ENCODE measurements around the gene PDGFB.

The PDGFB gene

DNA sequence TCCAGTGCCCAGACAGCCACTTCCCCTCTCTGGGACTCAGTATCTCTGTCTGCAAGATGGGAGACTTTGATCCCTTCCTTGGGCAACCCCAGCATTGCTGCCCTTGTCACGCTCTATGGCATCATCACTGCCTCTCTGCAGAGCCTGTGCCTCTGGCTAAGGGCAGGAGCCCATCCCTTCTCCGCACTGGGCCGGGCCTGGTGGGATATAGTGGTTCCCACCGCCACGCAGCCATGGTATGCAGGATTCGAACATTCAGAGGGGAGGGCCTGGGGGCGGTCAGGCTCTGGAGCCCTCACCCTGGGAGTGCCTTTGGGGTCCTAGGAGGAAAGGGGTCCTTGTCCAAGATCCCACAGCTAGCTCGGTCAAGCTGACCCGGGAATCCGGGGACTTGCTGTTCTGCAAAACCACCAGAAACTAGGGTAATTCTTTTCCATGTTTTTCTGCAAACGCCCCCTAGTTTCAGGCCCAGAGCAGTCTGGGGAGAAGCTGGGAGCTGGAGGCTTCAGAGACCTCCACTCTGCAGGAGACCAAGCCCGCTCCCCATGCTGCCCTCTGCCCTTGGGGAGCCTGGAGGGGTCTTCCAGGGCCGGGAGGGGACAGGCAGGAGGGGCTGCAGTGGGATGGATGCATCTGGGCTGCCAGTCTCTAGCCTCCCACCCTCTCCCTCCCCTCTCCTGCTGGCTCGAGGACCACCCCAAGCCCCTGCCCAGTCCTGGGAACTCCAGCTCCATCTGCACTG, 67.9 kb downstream of the PDGFB start:
- no peak for DNase-seq

DNA sequence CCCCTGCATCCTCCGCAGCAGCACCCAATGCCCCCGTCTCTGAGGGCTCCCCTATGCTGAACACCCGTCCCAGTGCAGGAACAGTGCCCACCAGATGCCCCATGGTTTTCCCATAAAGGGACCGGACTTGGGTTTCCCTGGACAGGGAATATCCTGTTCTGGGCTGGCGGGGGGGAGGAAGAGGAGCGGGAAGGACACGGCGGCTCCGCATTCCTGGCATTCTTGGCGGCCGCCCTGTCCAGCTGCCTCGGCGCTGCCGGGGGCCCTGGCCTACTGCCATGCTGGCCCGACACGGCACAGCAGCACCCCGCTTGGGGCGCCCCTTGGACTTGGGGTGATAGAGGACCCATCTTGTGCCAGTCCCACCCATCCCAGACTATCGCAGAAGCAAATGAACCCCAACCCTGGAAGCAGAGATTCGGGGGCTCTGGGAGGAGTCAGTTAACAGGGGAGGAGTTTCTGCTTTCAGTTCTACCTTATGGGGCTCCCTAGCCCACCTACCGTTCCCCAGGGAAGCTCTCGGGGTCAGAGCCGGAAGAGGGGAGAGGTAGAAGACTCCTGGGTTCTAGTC, 68.6 kb downstream of the PDGFB start:
- peak in 1 of 56 donors; percentile 25 for DNase-seq

- no peak for DNase-seq
These were observed 69.2 kb downstream of the PDGFB start for GRCh38 chr22:39175353-39176142.

DNA sequence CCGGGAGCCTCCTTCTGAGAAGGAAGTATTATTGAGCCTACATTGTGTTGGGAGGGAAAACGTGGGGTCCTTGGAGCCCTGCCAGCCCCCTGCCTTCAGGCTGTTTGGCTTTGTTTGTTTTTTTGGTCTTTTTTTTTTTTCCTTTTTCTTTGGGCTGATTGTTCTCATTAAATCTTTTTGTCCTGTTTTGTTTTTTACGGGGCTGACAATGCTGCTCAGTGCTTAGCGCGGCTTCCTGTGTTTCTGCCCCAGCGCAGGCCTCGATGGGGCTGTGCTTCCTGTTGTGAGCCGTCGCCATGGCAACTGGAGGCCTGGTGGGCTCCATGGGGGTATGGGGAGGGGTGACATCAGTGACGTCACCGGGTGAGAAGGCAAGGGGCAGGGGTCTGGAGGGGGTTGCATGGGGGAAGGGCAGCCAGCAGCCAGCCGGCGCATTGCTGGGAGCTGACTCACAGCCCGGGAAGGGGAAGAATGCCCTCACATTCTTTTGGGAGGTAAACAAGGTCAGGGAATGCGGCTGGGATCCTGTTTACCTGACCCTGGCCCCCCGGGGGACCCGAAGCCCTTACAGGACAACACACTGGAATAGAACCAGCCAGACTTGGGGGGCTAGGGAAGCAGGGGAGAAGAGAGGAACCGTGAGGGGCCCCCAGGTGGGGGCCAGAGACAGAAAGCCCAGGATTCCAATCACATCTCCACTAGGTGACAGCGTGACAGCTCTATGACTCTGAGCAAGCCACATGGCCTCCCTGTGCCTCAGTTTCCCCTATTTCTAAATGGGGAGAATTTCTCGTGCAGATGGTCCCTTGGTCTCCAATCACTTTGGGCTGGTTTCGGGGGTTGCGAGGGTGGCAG, 70.1 kb downstream of the PDGFB start:
- peak in 1 of 56 donors; percentile 80 for DNase-seq

GRCh38 chr22:39173787-39174497, 70.8 kb downstream of the PDGFB start:
- no peak for DNase-seq

Measured in amygdala (tissue), 56 donors.